Dendritic cell treated with granulocyte-macrophage colony-stimulating factor and Interleukin-4, amounts not matched to agents 40 ng/mL and 50 ng/mL, for 4 days (primary cell): Measurements from ENCODE around the gene NDUFAF5.

ENCODE experiments used
- H3K27ac Mint-ChIP-seq: one replicate; pipeline ENCODE4 v1.8.0; 2022; ENCODE audit warnings: mild to moderate bottlenecking, mixed read lengths
- H3K27me3 Mint-ChIP-seq: one replicate; pipeline ENCODE4 v1.8.0; 2022; ENCODE audit warnings: mild to moderate bottlenecking, mixed read lengths
- H3K36me3 Mint-ChIP-seq: one replicate; pipeline ENCODE4 v1.8.0; 2022; ENCODE audit warnings: low read depth, mixed read lengths
- H3K4me1 Mint-ChIP-seq: one replicate; pipeline ENCODE4 v1.8.0; 2022; ENCODE audit warnings: low read depth, mixed read lengths
- H3K4me3 Mint-ChIP-seq: one replicate; pipeline ENCODE4 v1.8.0; 2022; ENCODE audit warnings: mild to moderate bottlenecking, moderate library complexity, mixed read lengths
- H3K9me3 Mint-ChIP-seq: one replicate; pipeline ENCODE4 v1.8.0; 2022; ENCODE audit warnings: mixed read lengths
- intact Hi-C: fragments of 100-400 bp; cut with micrococcal nuclease; formaldehyde crosslinking; loops from one replicate; pipeline ENCODE4 v1.15.0; 2022

NDUFAF5 gene

DNA sequence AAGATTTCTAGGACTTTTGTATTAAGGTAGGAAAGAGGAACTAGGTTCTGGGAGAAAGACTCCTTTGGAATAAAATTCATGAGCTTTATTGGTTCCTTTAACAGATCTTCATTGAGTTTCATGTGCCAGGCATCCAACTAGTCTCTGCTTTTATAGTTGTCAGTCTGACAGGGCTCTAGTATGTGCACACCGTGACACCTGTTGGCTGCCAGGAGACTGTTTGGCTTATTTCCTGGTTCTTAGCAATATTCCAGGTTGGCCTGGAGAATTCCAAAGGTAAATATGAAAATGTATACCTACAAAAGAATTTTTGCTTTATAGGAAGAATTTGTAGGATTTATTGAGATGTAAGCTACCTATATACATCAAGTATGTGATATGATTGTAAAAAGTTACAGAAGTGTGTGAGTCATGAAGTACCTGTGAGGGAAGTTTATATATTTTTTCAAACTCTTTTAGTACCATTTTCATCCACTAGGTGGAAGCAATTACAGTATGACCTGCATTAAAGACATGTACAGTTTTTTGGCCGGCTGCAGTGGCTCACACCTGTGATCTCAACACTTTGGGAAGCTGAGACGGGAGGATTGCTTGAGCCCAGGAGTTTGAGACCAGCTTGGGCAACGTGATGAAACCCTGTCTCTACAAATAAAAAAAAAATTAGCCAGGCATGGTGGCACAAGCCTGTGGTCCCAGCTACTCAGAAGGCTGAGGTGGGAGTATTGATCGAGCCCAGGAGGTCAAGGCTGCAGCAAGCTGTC is 35.2 kb downstream of the NDUFAF5 start:
- peaks cover 32% of the 10 kb centered on the region for H3K36me3 Mint-ChIP-seq
- H3K4me1 Mint-ChIP-seq: peaks cover 17% of the 10 kb centered on the region
- intact Hi-C loops: loop anchor here (1.0 to 10.0 kb wide), 2 partner anchors 125 to 234 kb away; no protein-coding TSS in a partner anchor

GRCh38 chr20:13821876-13822275 is 37.0 kb downstream of the NDUFAF5 start:
- intact Hi-C loops: loop anchor here (10.0 kb wide), 1 partner anchor 123 kb away; no protein-coding TSS in a partner anchor

More for the DNA sequence above, 35.2 kb downstream of the NDUFAF5 start:
- H3K27me3 Mint-ChIP-seq: no peaks in the 10 kb centered on the region
- H3K4me3 Mint-ChIP-seq: no peak overlapping the region
- H3K9me3 Mint-ChIP-seq: no peaks in the 10 kb centered on the region
- H3K27ac Mint-ChIP-seq: no peak overlapping the region

GRCh38 chr20:13822459-13822858 is 37.6 kb downstream of the NDUFAF5 start:
- Mint-ChIP-seq H3K27me3 (no peaks in the 10 kb centered on the region), H3K36me3 (peaks cover 15% of the 10 kb centered on the region), H3K27ac (no peak overlapping the region), H3K9me3 (no peaks in the 10 kb centered on the region), H3K4me3 (no peak overlapping the region), H3K4me1 (peaks cover 22% of the 10 kb centered on the region)
- intact Hi-C loops: loop anchor here (10.0 kb wide), 1 partner anchor 122 kb away; no protein-coding TSS in a partner anchor

More at GRCh38 chr20:13821876-13822275, 37.0 kb downstream of the NDUFAF5 start:
- H3K4me1 Mint-ChIP-seq: peaks cover 22% of the 10 kb centered on the region
- H3K27me3 Mint-ChIP-seq: no peaks in the 10 kb centered on the region
- H3K9me3 Mint-ChIP-seq: no peaks in the 10 kb centered on the region
- peaks cover 21% of the 10 kb centered on the region for H3K36me3 Mint-ChIP-seq
- no peak overlapping the region for H3K27ac Mint-ChIP-seq
- no peak overlapping the region for H3K4me3 Mint-ChIP-seq

GRCh38 chr20:13824459-13824858 is 39.6 kb downstream of the NDUFAF5 start:
- Mint-ChIP-seq H3K27me3 (peaks cover 2% of the 10 kb centered on the region), H3K27ac (no peak overlapping the region), H3K36me3 (no peaks in the 10 kb centered on the region), H3K4me1 (peaks cover 22% of the 10 kb centered on the region), H3K4me3 (no peak overlapping the region), H3K9me3 (no peaks in the 10 kb centered on the region)
- intact Hi-C loops: loop anchor here (10.0 kb wide), 1 partner anchor 120 kb away; no protein-coding TSS in a partner anchor

GRCh38 chr20:13825465-13825864 is 40.6 kb downstream of the NDUFAF5 start:
- Mint-ChIP-seq H3K36me3 (no peaks in the 10 kb centered on the region), H3K4me1 (peaks cover 22% of the 10 kb centered on the region), H3K27ac (no peak overlapping the region), H3K4me3 (no peak overlapping the region), H3K9me3 (no peaks in the 10 kb centered on the region), H3K27me3 (peaks cover 3% of the 10 kb centered on the region)
- intact Hi-C loops: loop anchor here (10.0 kb wide), 1 partner anchor 119 kb away; no protein-coding TSS in a partner anchor

DNA sequence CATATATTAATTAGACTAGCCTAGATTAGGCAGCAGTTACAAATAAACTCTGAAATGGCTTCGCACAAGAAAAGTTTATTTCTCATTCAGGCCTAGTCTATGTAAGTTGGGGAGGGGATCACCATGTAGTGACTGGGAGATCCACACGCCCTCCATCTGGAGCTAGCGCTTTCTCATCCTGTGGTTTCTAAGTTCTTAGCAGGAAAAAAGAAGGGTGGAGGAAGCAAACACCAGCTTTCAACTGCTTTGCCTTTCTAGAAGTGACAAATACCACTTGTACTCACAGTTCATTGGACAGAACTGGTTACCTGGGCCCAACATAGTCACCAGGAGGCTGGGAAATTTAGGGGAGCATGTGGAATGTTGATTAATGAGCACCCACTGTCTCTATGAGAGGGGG is 46.6 kb downstream of the NDUFAF5 start:
- peaks cover 3% of the 10 kb centered on the region for H3K27me3 Mint-ChIP-seq
- no peak overlapping the region for H3K4me3 Mint-ChIP-seq
- H3K9me3 Mint-ChIP-seq: no peaks in the 10 kb centered on the region
- H3K4me1 Mint-ChIP-seq: no peaks in the 10 kb centered on the region
- intact Hi-C loops: no loop called here
- no peak overlapping the region for H3K27ac Mint-ChIP-seq
- H3K36me3 Mint-ChIP-seq: no peaks in the 10 kb centered on the region

- Mint-ChIP-seq H3K9me3 (no peaks in the 10 kb centered on the region), H3K27me3 (peaks cover 1% of the 10 kb centered on the region), H3K27ac (no peak overlapping the region), H3K4me3 (no peak overlapping the region), H3K36me3 (no peaks in the 10 kb centered on the region), H3K4me1 (no peaks in the 10 kb centered on the region)
- intact Hi-C loops: no loop called here
Observed at GRCh38 chr20:13838664-13839063, 53.8 kb downstream of the NDUFAF5 start.

DNA sequence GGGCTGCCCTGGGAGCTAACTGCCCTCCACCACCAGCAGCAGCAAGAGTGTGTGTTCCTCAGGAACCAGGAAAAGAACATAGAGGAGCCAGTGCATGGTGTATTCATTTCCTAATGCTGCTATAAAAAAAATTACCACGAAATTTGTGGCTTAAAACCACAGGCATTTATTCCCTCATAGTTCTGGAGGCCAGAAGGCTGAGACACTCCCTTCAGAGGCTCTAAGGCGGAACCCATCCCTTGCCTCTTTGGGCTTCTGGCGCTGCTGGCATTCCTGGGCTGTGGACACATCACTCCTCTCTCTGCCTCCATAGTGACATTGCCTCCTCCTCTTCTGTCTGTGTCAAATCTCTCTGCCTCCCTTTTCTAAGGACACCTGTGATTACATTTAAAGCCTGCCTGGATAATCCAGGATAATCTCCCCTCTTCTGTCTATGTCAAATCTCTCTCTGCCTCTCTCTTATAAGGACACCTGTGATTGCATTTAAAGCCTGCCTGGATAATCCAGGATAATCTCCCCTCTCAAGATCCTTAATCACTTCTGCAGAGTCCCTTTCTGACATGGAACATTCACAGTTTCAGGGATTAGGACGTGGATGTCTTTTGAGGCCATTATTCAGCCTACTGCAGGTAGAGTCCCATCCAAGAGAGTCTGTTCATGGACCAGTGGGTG is 54.7 kb downstream of the NDUFAF5 start:
- H3K4me1 Mint-ChIP-seq: no peaks in the 10 kb centered on the region
- no peak overlapping the region for H3K4me3 Mint-ChIP-seq
- no peaks in the 10 kb centered on the region for H3K9me3 Mint-ChIP-seq
- peaks cover 1% of the 10 kb centered on the region for H3K27me3 Mint-ChIP-seq
- intact Hi-C loops: no loop called here
- no peaks in the 10 kb centered on the region for H3K36me3 Mint-ChIP-seq
- no peak overlapping the region for H3K27ac Mint-ChIP-seq

DNA sequence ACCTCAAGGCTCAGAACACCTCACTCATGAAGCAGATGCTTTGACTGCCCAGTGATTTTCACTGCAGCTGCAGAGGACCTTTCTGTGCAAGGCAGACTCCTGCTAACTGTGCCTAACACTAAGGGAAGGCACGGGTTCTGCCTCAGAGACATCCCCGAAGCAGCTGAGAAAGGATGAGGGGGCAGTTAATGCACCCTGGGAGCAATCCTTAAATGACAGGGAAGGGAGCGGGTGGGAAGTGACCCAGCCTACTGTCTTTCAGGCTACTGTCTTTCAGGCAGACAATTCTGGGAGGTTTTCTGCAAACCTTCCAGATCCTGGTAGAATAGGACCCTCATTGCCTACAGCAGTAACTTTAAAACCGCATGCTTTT is 55.3 kb downstream of the NDUFAF5 start:
- H3K4me1 Mint-ChIP-seq: no peaks in the 10 kb centered on the region
- no peak overlapping the region for H3K4me3 Mint-ChIP-seq
- no peak overlapping the region for H3K27ac Mint-ChIP-seq
- H3K27me3 Mint-ChIP-seq: peaks cover 1% of the 10 kb centered on the region
- no peaks in the 10 kb centered on the region for H3K9me3 Mint-ChIP-seq
- intact Hi-C loops: no loop called here
- no peaks in the 10 kb centered on the region for H3K36me3 Mint-ChIP-seq

DNA sequence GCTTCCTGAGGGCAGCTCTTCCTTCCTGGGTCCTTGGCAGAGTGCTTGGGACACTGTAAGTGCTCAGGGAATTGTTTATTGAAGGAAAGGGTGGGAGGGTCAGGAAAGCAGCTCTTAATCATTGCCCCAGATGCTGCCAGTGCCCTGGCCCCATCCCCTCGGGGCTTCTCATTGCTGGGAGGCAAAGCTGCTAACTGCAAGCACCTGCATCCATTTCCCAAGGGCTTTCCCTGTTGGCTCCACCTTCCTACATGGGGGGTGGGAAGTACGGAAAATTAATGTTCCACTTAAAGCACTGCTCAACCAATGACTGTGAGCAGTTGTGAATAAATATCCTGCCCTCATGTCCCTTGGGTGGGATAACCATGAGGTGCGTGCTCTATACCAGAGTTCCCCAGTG is 56.4 kb downstream of the NDUFAF5 start:
- no peak overlapping the region for H3K27ac Mint-ChIP-seq
- intact Hi-C loops: no loop called here
- peaks cover 2% of the 10 kb centered on the region for H3K27me3 Mint-ChIP-seq
- no peaks in the 10 kb centered on the region for H3K9me3 Mint-ChIP-seq
- H3K36me3 Mint-ChIP-seq: no peaks in the 10 kb centered on the region
- no peaks in the 10 kb centered on the region for H3K4me1 Mint-ChIP-seq
- no peak overlapping the region for H3K4me3 Mint-ChIP-seq

GRCh38 chr20:13844296-13844695 is 59.5 kb downstream of the NDUFAF5 start:
- Mint-ChIP-seq H3K9me3 (peaks cover 17% of the 10 kb centered on the region), H3K4me1 (no peaks in the 10 kb centered on the region), H3K36me3 (peaks cover 7% of the 10 kb centered on the region), H3K27ac (no peak overlapping the region), H3K4me3 (no peak overlapping the region), H3K27me3 (peaks cover 4% of the 10 kb centered on the region)
- intact Hi-C loops: no loop called here

- H3K27ac Mint-ChIP-seq: no peak overlapping the region
- intact Hi-C loops: no loop called here
- H3K4me1 Mint-ChIP-seq: peaks cover 9% of the 10 kb centered on the region
- H3K9me3 Mint-ChIP-seq: peaks cover 18% of the 10 kb centered on the region
- peaks cover 3% of the 10 kb centered on the region for H3K27me3 Mint-ChIP-seq
- peaks cover 7% of the 10 kb centered on the region for H3K36me3 Mint-ChIP-seq
- no peak overlapping the region for H3K4me3 Mint-ChIP-seq
Observed at GRCh38 chr20:13851279-13851678, 66.5 kb downstream of the NDUFAF5 start.

DNA sequence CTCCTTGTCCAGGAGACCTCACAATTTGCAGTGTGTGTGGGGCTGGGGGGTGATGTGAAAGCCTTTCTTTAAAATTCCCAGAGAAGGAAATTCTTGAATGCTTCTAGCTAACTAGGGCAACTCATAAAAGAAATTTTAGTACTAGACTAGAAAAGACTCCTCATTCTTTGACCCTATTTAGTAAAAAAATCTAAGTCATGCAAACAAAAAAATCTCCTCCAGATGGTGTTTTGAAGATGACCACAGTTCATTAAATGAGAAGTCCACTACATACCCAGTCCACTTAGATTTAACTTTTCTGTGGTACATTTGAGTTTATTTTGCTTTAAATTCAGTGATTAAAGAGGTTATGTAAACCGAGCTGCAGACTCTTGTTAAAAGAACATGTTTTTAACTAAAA is 67.5 kb downstream of the NDUFAF5 start:
- Mint-ChIP-seq H3K4me3 (no peak overlapping the region), H3K4me1 (peaks cover 16% of the 10 kb centered on the region), H3K36me3 (peaks cover 7% of the 10 kb centered on the region), H3K9me3 (peaks cover 18% of the 10 kb centered on the region), H3K27me3 (peaks cover 2% of the 10 kb centered on the region), H3K27ac (no peak overlapping the region)
- intact Hi-C loops: no loop called here

GRCh38 chr20:13855613-13856012 is 70.8 kb downstream of the NDUFAF5 start:
- no peak overlapping the region for H3K27ac Mint-ChIP-seq
- no peak overlapping the region for H3K4me3 Mint-ChIP-seq
- H3K36me3 Mint-ChIP-seq: no peaks in the 10 kb centered on the region
- H3K9me3 Mint-ChIP-seq: no peaks in the 10 kb centered on the region
- H3K4me1 Mint-ChIP-seq: peaks cover 19% of the 10 kb centered on the region
- peaks cover 3% of the 10 kb centered on the region for H3K27me3 Mint-ChIP-seq
- intact Hi-C loops: no loop called here
